A673 (cell line): ENCODE measurements around the gene OVCA2.

Experiments
- EZH2 ChIP-seq: fragments of 200-600 bp; sonication (generic); IDR thresholded peaks from 2 replicates; pipeline ENCODE4 v1.6.1; 2017; ENCODE audit warnings: borderline replicate concordance, low read depth, mild to moderate bottlenecking, mixed read lengths, antibody characterized with exemption, low read length; ENCODE audit not compliant: poor library complexity, severe bottlenecking
- TF ChIP-seq, protein P1 (sequence below): fragments of 300-800, 200-600 bp; sonication (generic); conservative IDR thresholded peaks from 2 replicates; pipeline ENCODE4 v1.5.1; 2017; ENCODE audit warnings: low read depth, mild to moderate bottlenecking, antibody characterized with exemption, low read length, moderate library complexity, mixed read lengths

DNA sequence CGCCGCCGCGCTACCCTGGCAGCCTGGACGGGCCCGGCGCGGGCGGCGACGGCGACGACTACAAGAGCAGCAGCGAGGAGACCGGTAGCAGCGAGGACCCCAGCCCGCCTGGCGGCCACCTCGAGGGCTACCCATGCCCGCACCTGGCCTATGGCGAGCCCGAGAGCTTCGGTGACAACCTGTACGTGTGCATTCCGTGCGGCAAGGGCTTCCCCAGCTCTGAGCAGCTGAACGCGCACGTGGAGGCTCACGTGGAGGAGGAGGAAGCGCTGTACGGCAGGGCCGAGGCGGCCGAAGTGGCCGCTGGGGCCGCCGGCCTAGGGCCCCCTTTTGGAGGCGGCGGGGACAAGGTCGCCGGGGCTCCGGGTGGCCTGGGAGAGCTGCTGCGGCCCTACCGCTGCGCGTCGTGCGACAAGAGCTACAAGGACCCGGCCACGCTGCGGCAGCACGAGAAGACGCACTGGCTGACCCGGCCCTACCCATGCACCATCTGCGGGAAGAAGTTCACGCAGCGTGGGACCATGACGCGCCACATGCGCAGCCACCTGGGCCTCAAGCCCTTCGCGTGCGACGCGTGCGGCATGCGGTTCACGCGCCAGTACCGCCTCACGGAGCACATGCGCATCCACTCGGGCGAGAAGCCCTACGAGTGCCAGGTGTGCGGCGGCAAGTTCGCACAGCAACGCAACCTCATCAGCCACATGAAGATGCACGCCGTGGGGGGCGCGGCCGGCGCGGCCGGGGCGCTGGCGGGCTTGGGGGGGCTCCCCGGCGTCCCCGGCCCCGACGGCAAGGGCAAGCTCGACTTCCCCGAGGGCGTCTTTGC is 16.2 kb downstream of the OVCA2 start:
- TF ChIP-seq EZH2, result no peak
- TF ChIP-seq, protein P1, sequence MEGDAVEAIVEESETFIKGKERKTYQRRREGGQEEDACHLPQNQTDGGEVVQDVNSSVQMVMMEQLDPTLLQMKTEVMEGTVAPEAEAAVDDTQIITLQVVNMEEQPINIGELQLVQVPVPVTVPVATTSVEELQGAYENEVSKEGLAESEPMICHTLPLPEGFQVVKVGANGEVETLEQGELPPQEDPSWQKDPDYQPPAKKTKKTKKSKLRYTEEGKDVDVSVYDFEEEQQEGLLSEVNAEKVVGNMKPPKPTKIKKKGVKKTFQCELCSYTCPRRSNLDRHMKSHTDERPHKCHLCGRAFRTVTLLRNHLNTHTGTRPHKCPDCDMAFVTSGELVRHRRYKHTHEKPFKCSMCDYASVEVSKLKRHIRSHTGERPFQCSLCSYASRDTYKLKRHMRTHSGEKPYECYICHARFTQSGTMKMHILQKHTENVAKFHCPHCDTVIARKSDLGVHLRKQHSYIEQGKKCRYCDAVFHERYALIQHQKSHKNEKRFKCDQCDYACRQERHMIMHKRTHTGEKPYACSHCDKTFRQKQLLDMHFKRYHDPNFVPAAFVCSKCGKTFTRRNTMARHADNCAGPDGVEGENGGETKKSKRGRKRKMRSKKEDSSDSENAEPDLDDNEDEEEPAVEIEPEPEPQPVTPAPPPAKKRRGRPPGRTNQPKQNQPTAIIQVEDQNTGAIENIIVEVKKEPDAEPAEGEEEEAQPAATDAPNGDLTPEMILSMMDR, result no peak
